ENCODE data around the gene OTUB2. TPM values are rescaled to one million over a fixed set of nuclear protein-coding genes. Genes with fewer than 3 reads are reported as not detected.

The OTUB2 gene
- total and polyA plus RNA-seq, 10 donors, result 0.07 to 1.1 (median 0.43) TPM

Other genes with a start within 250 kb of the OTUB2 start
- gene PRIMA1, start 237.9 kb upstream of the OTUB2 start, total RNA-seq, result under 1 TPM in 3 of 7 donors, not detected in 4; 0.13 to 0.52 (median 0.22) TPM
- 1 to 10 TPM in 1 of 3 donors, under 1 TPM in 2; 0.09 to 2.0 (median 0.24) TPM for gene PRIMA1, start 237.9 kb upstream of the OTUB2 start, polyA plus RNA-seq
- gene FAM181A, start 99.0 kb upstream of the OTUB2 start, total RNA-seq, result not detected
- not detected for gene FAM181A, start 99.0 kb upstream of the OTUB2 start, polyA plus RNA-seq
- gene ASB2, start 49.8 kb upstream of the OTUB2 start, total RNA-seq, result 10 to 100 TPM in 5 of 7 donors, 1 to 10 TPM in 2; 9.8 to 18.0 (median 13.5) TPM
- 1 to 10 TPM; 6.6 to 9.5 (median 6.9) TPM for gene ASB2, start 49.8 kb upstream of the OTUB2 start, polyA plus RNA-seq
- gene CCDC197, start 29.0 kb upstream of the OTUB2 start, total RNA-seq, result not detected
- not detected for gene CCDC197, start 29.0 kb upstream of the OTUB2 start, polyA plus RNA-seq
- gene DDX24, start 54.9 kb downstream of the OTUB2 start, total RNA-seq, result 100 to 1,000 TPM; 168 to 251 (median 209) TPM
- 100 to 1,000 TPM in 1 of 3 donors, 10 to 100 TPM in 2; 70.8 to 103 (median 91.8) TPM for gene DDX24, start 54.9 kb downstream of the OTUB2 start, polyA plus RNA-seq
- gene IFI27L1, start 55.0 kb downstream of the OTUB2 start, total RNA-seq, result 10 to 100 TPM in 6 of 7 donors, 1 to 10 TPM in 1; 4.4 to 16.1 (median 11.4) TPM
- 10 to 100 TPM in 2 of 3 donors, 1 to 10 TPM in 1; 7.5 to 18.8 (median 13.9) TPM for gene IFI27L1, start 55.0 kb downstream of the OTUB2 start, polyA plus RNA-seq
- 100 to 1,000 TPM; 304 to 893 (median 750) TPM for gene IFI27, start 84.4 kb downstream of the OTUB2 start, total RNA-seq
- 1,000 to 10,000 TPM in 1 of 3 donors, 100 to 1,000 TPM in 2; 371 to 1,170 (median 689) TPM for gene IFI27, start 84.4 kb downstream of the OTUB2 start, polyA plus RNA-seq
- 10 to 100 TPM; 40.6 to 93.1 (median 49.9) TPM for gene IFI27L2, start 103.3 kb downstream of the OTUB2 start, total RNA-seq
- gene IFI27L2, start 103.3 kb downstream of the OTUB2 start, polyA plus RNA-seq, result 100 to 1,000 TPM; 118 to 137 (median 124) TPM
- gene PPP4R4, start 148.0 kb downstream of the OTUB2 start, total RNA-seq, result under 1 TPM in 4 of 7 donors, not detected in 3; 0.09 to 0.94 (median 0.32) TPM
- gene PPP4R4, start 148.0 kb downstream of the OTUB2 start, polyA plus RNA-seq, result under 1 TPM; 0.05 to 0.26 (median 0.06) TPM